K562 (cell line): ENCODE data around the gene CCDC159. TPM values are rescaled to one million over a fixed set of nuclear protein-coding genes. Genes with fewer than 3 reads are reported as not detected.

Source experiments
- CBFA2T3 ChIP-seq: fragments of 450-650 bp; IDR thresholded peaks from 2 replicates; pipeline ENCODE4 v1.6.1; 2017
- E2F6 ChIP-seq, 2 experiments: IDR thresholded peaks; 2 replicates each; pipeline ENCODE4 v1.6.1; 2011; ENCODE audit warnings: borderline replicate concordance in 1 of 2, control low read depth in 1 of 2, low read depth in 1 of 2, low read length in 1 of 2, mild to moderate bottlenecking in 1 of 2, mixed read lengths in 1 of 2, moderate library complexity in 1 of 2; ENCODE audit not compliant: insufficient read depth in 1 of 2, insufficient read length in 1 of 2, poor library complexity in 1 of 2, severe bottlenecking in 1 of 2; ENCODE audit errors: extremely low read depth in 1 of 2
- ERF ChIP-seq: fragments of 450-650 bp; formaldehyde crosslinking; IDR thresholded peaks from 2 replicates; pipeline ENCODE4 v1.4.0; 2020; ENCODE audit warnings: mild to moderate bottlenecking, mixed read lengths
- MEF2D ChIP-seq: conservative IDR thresholded peaks from 2 replicates; pipeline ENCODE4 v1.6.1; 2016; ENCODE audit warnings: low read depth, missing genetic modification characterization, missing compliant biosample characterization
- MNT ChIP-seq, 2 experiments: fragments of 450-650 bp; conservative IDR thresholded peaks; 2 replicates each; pipeline ENCODE4 v1.6.1; 2017; ENCODE audit warnings: mild to moderate bottlenecking in 2 of 2, moderate library complexity in 2 of 2
- POLR2G ChIP-seq: fragments of 200-400 bp; formaldehyde crosslinking; IDR thresholded peaks from 2 replicates; pipeline ENCODE4 v1.6.1; 2017; ENCODE audit warnings: low read depth, mild to moderate bottlenecking, antibody characterized with exemption, low read length, moderate library complexity
- RB1 ChIP-seq: fragments of 450-650 bp; IDR thresholded peaks from 2 replicates; pipeline ENCODE4 v1.6.1; 2017; ENCODE audit warnings: low read depth, mild to moderate bottlenecking
- SMAD4 ChIP-seq: fragments of 250-450 bp; sonication (Bioruptor Pico); conservative IDR thresholded peaks from 2 replicates; pipeline ENCODE4 v1.8.0; 2021; ENCODE audit warnings: inconsistent platforms, mild to moderate bottlenecking, moderate library complexity
- ZBTB9 ChIP-seq: fragments of 450-650 bp; formaldehyde crosslinking; IDR thresholded peaks from 2 replicates; pipeline ENCODE4 v1.4.0; 2020; ENCODE audit warnings: mild to moderate bottlenecking, moderate library complexity
- polyA plus RNA-seq, 8 experiments: library from polyadenylated mRNA; depleted of rRNA in 4 of 8; stranded (reverse) in 5 of 8; unstranded in 3 of 8; fragments of >200 nt; fragmentation: Nextera tagmentation in 2 of 8; fragmentation: Illumina TruSeq in 1 of 8; extraction: Ambion mirVana in 2 of 8; extraction: Trizol in 1 of 8; gene quantifications; 2 replicates each; pipeline versions ENCODE4 v1.2.1 to v1.2.3, GENCODE V29; 2011 to 2014; ENCODE audit warnings: inconsistent platforms in 1 of 8, missing spikeins in 1 of 8
- total RNA-seq, 7 experiments: library from RNA; depleted of rRNA in 6 of 7; stranded (reverse); fragments of >200 nt in 6 of 7; fragmentation: Illumina TruSeq in 2 of 7; extraction: Trizol in 2 of 7; gene quantifications; 2 replicates each; pipeline versions ENCODE4 v1.2.1 to v1.2.3, GENCODE V29; 2011 to 2021; ENCODE audit warnings: low replicate concordance in 1 of 7
- TF ChIP-seq, protein P1 (sequence below): fragments of 250-450 bp; sonication (Bioruptor Pico); IDR thresholded peaks from 2 replicates; pipeline ENCODE4 v1.9.0; 2021; ENCODE audit warnings: mild to moderate bottlenecking, inconsistent platforms
- TF ChIP-seq, protein P2 (sequence below): IDR thresholded peaks from 2 replicates; pipeline ENCODE4 v1.6.1; 2012; ENCODE audit warnings: low read depth, low read length, improper control_type of control experiment, borderline replicate concordance
- TF ChIP-seq, protein P3 (sequence below), 2 experiments: IDR thresholded peaks in 1 of 2; conservative IDR thresholded peaks in 1 of 2; 2 replicates each; pipeline ENCODE4 v1.6.1; 2016; ENCODE audit warnings: low read depth in 2 of 2, mild to moderate bottlenecking in 1 of 2, missing compliant biosample characterization in 1 of 2, missing genetic modification characterization in 1 of 2, moderate library complexity in 1 of 2

The CCDC159 gene
- total and polyA plus RNA-seq, 9 of the 15 experiments (the other 6 are each of a cell fraction or from before 2014, with no cell fraction given): 0.68 to 10.1 (median 4.7) TPM

GRCh38 chr19:11346104-11346940 is at the start of gene CCDC159, which contains the start of gene TMEM205 (continued):
- no peak for TF ChIP-seq MEF2D (tag)
- 0 out of 2 replicates have a peak, but pooled peaks have one; percentile 16 for TF ChIP-seq RB1
- TF ChIP-seq ZBTB9 (CRISPR knock-in tag): 0 out of 2 replicates have a peak, but pooled peaks have one; percentile 47
- TF ChIP-seq, protein P1, sequence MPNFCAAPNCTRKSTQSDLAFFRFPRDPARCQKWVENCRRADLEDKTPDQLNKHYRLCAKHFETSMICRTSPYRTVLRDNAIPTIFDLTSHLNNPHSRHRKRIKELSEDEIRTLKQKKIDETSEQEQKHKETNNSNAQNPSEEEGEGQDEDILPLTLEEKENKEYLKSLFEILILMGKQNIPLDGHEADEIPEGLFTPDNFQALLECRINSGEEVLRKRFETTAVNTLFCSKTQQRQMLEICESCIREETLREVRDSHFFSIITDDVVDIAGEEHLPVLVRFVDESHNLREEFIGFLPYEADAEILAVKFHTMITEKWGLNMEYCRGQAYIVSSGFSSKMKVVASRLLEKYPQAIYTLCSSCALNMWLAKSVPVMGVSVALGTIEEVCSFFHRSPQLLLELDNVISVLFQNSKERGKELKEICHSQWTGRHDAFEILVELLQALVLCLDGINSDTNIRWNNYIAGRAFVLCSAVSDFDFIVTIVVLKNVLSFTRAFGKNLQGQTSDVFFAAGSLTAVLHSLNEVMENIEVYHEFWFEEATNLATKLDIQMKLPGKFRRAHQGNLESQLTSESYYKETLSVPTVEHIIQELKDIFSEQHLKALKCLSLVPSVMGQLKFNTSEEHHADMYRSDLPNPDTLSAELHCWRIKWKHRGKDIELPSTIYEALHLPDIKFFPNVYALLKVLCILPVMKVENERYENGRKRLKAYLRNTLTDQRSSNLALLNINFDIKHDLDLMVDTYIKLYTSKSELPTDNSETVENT (CRISPR knock-in tag): 0 out of 2 replicates have a peak, but pooled peaks have one; percentile 31
- peak; percentile 35; the same call in 1 of the 2 replicates for TF ChIP-seq SMAD4 (CRISPR knock-in tag)
- peak; percentile 52 to 62; a peak in 1 of 4 replicates for TF ChIP-seq MNT (conservative IDR thresholded peaks at IDR 0.05)
- 0 out of 2 replicates have a peak, but pooled peaks have one; percentile 20 for TF ChIP-seq ERF (CRISPR knock-in tag)
- TF ChIP-seq, protein P2, sequence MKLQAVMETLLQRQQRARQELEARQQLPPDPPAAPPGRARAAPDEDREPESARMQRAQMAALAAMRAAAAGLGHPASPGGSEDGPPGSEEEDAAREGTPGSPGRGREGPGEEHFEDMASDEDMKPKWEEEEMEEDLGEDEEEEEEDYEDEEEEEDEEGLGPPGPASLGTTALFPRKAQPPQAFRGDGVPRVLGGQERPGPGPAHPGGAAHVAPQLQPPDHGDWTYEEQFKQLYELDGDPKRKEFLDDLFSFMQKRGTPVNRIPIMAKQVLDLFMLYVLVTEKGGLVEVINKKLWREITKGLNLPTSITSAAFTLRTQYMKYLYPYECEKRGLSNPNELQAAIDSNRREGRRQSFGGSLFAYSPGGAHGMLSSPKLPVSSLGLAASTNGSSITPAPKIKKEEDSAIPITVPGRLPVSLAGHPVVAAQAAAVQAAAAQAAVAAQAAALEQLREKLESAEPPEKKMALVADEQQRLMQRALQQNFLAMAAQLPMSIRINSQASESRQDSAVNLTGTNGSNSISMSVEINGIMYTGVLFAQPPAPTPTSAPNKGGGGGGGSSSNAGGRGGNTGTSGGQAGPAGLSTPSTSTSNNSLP: peak; percentile 78; the same call in 1 of the 2 replicates
- TF ChIP-seq, protein P3, sequence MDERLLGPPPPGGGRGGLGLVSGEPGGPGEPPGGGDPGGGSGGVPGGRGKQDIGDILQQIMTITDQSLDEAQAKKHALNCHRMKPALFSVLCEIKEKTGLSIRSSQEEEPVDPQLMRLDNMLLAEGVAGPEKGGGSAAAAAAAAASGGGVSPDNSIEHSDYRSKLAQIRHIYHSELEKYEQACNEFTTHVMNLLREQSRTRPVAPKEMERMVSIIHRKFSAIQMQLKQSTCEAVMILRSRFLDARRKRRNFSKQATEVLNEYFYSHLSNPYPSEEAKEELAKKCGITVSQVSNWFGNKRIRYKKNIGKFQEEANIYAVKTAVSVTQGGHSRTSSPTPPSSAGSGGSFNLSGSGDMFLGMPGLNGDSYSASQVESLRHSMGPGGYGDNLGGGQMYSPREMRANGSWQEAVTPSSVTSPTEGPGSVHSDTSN (CRISPR knock-in tag; IDR thresholded peaks at IDR 0.05; ENCODE audit: low read depth): no peak
- TF ChIP-seq, protein P3 (tag; conservative IDR thresholded peaks at IDR 0.05; ENCODE audit: low read depth): peak; percentile 72; the same call in 1 of the 2 replicates
- TF ChIP-seq POLR2G: peak; percentile 46; the same call in 1 of the 2 replicates
- TF ChIP-seq CBFA2T3: 0 out of 2 replicates have a peak, but pooled peaks have one; percentile 13
- peak; percentile 47 to 64 for TF ChIP-seq E2F6 (IDR thresholded peaks at IDR 0.05; ENCODE audit: borderline replicate concordance in 1 of 2, extremely low read depth in 1 of 2, insufficient read depth in 1 of 2, insufficient read length in 1 of 2, low read depth in 1 of 2, low read length in 1 of 2, poor library complexity in 1 of 2, severe bottlenecking in 1 of 2)
